PC-9 (cell line): ENCODE data around the gene KLK15.

Source experiments
- EZH2 ChIP-seq: fragments of 200-600 bp; sonication (generic); IDR thresholded peaks from 2 replicates; pipeline ENCODE4 v1.8.0; 2017; ENCODE audit warnings: antibody characterized with exemption, low read depth
- TF ChIP-seq, protein P1 (sequence below): fragments of 200-600 bp; sonication (generic); conservative IDR thresholded peaks from 2 replicates; pipeline ENCODE4 v1.6.1; 2017; ENCODE audit warnings: mixed run types, antibody characterized with exemption, mild to moderate bottlenecking, moderate library complexity

GRCh38 chr19:50861496-50862286 lies 28.3 kb upstream of the KLK15 start:
- TF ChIP-seq, protein P1, sequence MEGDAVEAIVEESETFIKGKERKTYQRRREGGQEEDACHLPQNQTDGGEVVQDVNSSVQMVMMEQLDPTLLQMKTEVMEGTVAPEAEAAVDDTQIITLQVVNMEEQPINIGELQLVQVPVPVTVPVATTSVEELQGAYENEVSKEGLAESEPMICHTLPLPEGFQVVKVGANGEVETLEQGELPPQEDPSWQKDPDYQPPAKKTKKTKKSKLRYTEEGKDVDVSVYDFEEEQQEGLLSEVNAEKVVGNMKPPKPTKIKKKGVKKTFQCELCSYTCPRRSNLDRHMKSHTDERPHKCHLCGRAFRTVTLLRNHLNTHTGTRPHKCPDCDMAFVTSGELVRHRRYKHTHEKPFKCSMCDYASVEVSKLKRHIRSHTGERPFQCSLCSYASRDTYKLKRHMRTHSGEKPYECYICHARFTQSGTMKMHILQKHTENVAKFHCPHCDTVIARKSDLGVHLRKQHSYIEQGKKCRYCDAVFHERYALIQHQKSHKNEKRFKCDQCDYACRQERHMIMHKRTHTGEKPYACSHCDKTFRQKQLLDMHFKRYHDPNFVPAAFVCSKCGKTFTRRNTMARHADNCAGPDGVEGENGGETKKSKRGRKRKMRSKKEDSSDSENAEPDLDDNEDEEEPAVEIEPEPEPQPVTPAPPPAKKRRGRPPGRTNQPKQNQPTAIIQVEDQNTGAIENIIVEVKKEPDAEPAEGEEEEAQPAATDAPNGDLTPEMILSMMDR = no peak
- TF ChIP-seq EZH2 = no peak
